Adrenal gland (tissue), 5 donors: ENCODE measurements around the gene TEAD4.

ENCODE experiments used
- POLR2A ChIP-seq, 2 donors: fragments of 450-650 bp; IDR thresholded peaks; one replicate each; pipeline ENCODE4 v1.6.1; 2017; ENCODE audit warnings: antibody characterized with exemption in 2 of 2, mild to moderate bottlenecking in 2 of 2, moderate library complexity in 1 of 2
- TF ChIP-seq, protein P1 (sequence below), 6 experiments: fragments of 450-650 bp in 4 of 6; fragments of 200-600 bp in 2 of 6; sonication (generic) in 1 of 6; IDR thresholded peaks; 1 replicate in 5 of 6; 2 replicates in 1 of 6; pipeline versions ENCODE4 v1.5.1 to v1.8.0; 2016 to 2021; ENCODE audit warnings: antibody characterized with exemption in 6 of 6, mild to moderate bottlenecking in 2 of 6, moderate library complexity in 1 of 6
- donor health status: DM: no; HTN: no; CAD: no.

- TF ChIP-seq, protein P1, sequence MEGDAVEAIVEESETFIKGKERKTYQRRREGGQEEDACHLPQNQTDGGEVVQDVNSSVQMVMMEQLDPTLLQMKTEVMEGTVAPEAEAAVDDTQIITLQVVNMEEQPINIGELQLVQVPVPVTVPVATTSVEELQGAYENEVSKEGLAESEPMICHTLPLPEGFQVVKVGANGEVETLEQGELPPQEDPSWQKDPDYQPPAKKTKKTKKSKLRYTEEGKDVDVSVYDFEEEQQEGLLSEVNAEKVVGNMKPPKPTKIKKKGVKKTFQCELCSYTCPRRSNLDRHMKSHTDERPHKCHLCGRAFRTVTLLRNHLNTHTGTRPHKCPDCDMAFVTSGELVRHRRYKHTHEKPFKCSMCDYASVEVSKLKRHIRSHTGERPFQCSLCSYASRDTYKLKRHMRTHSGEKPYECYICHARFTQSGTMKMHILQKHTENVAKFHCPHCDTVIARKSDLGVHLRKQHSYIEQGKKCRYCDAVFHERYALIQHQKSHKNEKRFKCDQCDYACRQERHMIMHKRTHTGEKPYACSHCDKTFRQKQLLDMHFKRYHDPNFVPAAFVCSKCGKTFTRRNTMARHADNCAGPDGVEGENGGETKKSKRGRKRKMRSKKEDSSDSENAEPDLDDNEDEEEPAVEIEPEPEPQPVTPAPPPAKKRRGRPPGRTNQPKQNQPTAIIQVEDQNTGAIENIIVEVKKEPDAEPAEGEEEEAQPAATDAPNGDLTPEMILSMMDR (IDR thresholded peaks at IDR 0.05): no peak
- TF ChIP-seq POLR2A (IDR thresholded peaks at IDR 0.05): no peak
Measured at GRCh38 chr12:3054374-3054773, 95.2 kb downstream of the TEAD4 start.
